Activated naive CD4-positive, alpha-beta T cell treated with anti-CD3 and anti-CD28 coated beads, Interleukin-2, amount 50 U/mL, for 72 hours (primary cell): Measurements from ENCODE around the gene C1QL2. TPM values are rescaled to one million over a fixed set of nuclear protein-coding genes. Genes with fewer than 3 reads are reported as not detected.

Experiments used
- ATAC-seq, 2 donors: fragments of 150-1000 bp; cut with Tn5 transposase; 2 replicates each; pipeline ENCODE4 v1.10.0; 2021; ENCODE audit warnings: mild to moderate bottlenecking in 2 of 2, moderate library complexity in 2 of 2
- DNase-seq, 2 donors: peaks; one replicate each; pipeline ENCODE4 v3.0.0; 2021 to 2022; ENCODE audit warnings: low spot score in 2 of 2
- H3K27ac Mint-ChIP-seq, 2 donors: one replicate each; pipeline ENCODE4 v1.8.0; 2022; ENCODE audit warnings: mild to moderate bottlenecking in 2 of 2, mixed read lengths in 2 of 2
- H3K36me3 Mint-ChIP-seq, 2 donors: one replicate each; pipeline ENCODE4 v1.8.0; 2022; ENCODE audit warnings: mixed read lengths in 2 of 2
- H3K9me3 Mint-ChIP-seq, 2 donors: one replicate each; pipeline ENCODE4 v1.8.0; 2022; ENCODE audit warnings: mixed read lengths in 2 of 2
- total RNA-seq, 2 donors: library from RNA; stranded (reverse); gene quantifications; one replicate each; pipeline ENCODE4 v1.2.3, GENCODE V29; 2022

The C1QL2 gene
- total RNA-seq, 2 donors from 2014 or later: not detected

DNA sequence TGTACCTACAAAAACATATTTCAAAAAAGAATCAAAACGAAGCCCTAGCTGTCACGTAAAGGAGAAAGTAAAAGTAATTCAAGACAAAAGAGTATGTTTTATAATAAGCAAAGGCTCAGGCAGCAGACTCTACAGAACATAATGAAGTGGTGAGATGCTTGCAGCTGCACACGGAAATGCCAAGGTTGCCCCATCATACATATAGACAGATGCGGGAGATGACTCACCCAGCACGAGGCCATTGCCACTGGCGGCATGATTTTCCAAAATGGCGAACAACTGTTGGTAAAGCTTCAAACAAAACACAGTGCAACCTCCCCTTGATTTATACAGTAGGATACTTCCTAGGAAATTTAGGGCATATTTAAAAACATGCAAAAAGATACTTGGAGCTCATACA is 26.0 kb upstream of the C1QL2 start:
- DNase-seq: no peak
- no peak for ATAC-seq
- H3K9me3 Mint-ChIP-seq: no peaks in the 10 kb centered on the region
- no peak overlapping the region for H3K27ac Mint-ChIP-seq
- no peaks in the 10 kb centered on the region for H3K36me3 Mint-ChIP-seq

GRCh38 chr2:119181791-119182445 is 23.4 kb upstream of the C1QL2 start:
- ATAC-seq (no peak), DNase-seq (no peak)
- Mint-ChIP-seq H3K27ac (no peak overlapping the region), H3K9me3 (no peaks in the 10 kb centered on the region), H3K36me3 (no peaks in the 10 kb centered on the region)

DNA sequence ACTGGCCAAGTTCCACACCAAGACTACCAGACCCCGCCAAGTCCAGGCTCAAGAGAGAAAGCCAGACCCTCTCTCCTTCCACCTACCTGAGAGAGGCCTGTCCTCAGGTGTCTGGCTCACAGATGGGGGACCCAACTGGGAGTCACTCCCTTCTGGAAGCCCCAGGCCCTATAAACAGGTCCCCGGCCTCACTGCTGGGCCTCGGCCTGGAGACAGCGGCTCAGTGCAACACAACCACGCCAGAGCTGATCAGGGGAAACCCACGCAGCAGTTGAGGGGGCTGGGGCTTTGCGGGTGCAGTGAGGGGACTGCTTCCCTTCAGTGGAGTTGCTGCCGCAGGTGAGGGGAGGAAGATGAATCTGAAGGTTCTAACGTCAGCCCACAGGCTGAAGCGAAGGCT is 22.8 kb upstream of the C1QL2 start:
- Mint-ChIP-seq H3K9me3 (no peaks in the 10 kb centered on the region), H3K27ac (no peak overlapping the region), H3K36me3 (no peaks in the 10 kb centered on the region)
- no peak for DNase-seq
- ATAC-seq: no peak

- no peaks in the 10 kb centered on the region for H3K9me3 Mint-ChIP-seq
- H3K27ac Mint-ChIP-seq: no peak overlapping the region
- no peak for DNase-seq
- no peaks in the 10 kb centered on the region for H3K36me3 Mint-ChIP-seq
- no peak for ATAC-seq
Measured at GRCh38 chr2:119180892-119181291, 22.3 kb upstream of the C1QL2 start.

- H3K36me3 Mint-ChIP-seq: no peaks in the 10 kb centered on the region
- ATAC-seq: no peak
Measured at GRCh38 chr2:119179991-119180390, 21.4 kb upstream of the C1QL2 start.

GRCh38 chr2:119179202-119179601 is 20.7 kb upstream of the C1QL2 start:
- H3K36me3 Mint-ChIP-seq: no peaks in the 10 kb centered on the region
- DNase-seq (no peak), ATAC-seq (no peak)
- no peak overlapping the region for H3K27ac Mint-ChIP-seq
- H3K9me3 Mint-ChIP-seq: no peaks in the 10 kb centered on the region

More at GRCh38 chr2:119179991-119180390, 21.4 kb upstream of the C1QL2 start:
- Mint-ChIP-seq H3K27ac (no peak overlapping the region), H3K9me3 (no peaks in the 10 kb centered on the region)
- DNase-seq: no peak

GRCh38 chr2:119178776-119179175 is 20.2 kb upstream of the C1QL2 start:
- no peak for DNase-seq
- no peak for ATAC-seq
- Mint-ChIP-seq H3K27ac (no peak overlapping the region), H3K36me3 (no peaks in the 10 kb centered on the region), H3K9me3 (no peaks in the 10 kb centered on the region)

DNA sequence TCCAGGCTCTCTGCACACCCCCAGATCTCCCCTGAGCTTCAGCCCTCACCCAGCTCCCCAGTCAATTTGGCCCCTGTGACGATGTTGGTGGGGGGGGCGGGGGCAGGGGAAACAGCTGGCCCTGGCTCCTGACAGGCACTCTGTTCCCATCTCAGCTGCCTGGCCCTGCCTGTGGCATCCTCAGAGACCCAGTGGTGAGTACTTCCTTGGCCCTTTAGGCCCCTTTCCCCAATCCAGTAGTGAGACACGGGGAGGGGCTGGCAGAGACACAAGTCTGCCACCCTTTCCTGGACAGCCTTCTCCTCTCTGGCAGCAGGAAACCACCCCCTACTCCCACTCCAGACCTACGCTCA is 19.3 kb upstream of the C1QL2 start:
- no peaks in the 10 kb centered on the region for H3K36me3 Mint-ChIP-seq
- H3K9me3 Mint-ChIP-seq: no peaks in the 10 kb centered on the region
- no peak for ATAC-seq
- H3K27ac Mint-ChIP-seq: no peak overlapping the region
- DNase-seq: no peak

GRCh38 chr2:119177171-119177837 is 18.8 kb upstream of the C1QL2 start:
- Mint-ChIP-seq H3K27ac (no peak overlapping the region), H3K36me3 (no peaks in the 10 kb centered on the region), H3K9me3 (no peaks in the 10 kb centered on the region)
- DNase-seq: peak in 1 of 2 donors; percentile 42
- ATAC-seq: no peak

DNA sequence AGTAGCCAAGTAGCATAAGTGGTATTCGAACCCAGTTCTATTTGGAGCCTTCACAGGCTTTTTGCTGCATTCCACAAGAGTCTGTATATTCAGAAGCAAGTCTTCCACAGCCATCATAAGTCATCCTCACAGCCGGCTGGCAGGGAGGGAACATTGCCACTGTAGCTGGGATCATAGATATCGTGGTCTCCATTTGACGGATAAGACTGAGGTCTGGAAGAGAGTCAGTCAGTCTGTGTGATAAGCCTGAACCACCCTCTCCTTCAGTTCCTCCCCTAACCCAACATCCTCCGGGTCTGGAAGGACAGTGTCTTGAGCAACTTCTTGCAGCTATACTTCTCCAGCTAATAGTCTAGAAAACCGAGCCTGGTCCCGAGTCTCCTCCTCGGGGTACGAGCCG is 17.0 kb upstream of the C1QL2 start:
- no peak for ATAC-seq
- DNase-seq: no peak
- Mint-ChIP-seq H3K9me3 (no peaks in the 10 kb centered on the region), H3K27ac (no peak overlapping the region), H3K36me3 (no peaks in the 10 kb centered on the region)

DNA sequence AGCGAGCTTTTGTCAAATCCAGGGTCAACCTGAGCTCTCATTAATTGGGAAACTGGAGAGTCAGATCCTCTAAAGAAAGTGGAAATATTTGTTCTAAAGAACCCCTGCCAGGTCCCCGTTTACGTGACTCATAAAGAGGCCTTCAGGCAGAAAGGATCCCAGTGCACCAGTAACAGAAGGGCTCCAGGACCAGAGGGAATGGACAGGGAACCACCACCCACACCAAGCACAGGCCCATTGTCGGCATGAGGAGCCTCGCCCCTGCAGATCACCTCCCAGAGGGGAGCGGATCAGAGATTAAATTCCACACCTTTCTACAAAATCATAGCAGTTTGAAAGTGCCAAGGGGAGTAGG is 16.4 kb upstream of the C1QL2 start:
- Mint-ChIP-seq H3K9me3 (no peaks in the 10 kb centered on the region), H3K27ac (no peak overlapping the region), H3K36me3 (no peaks in the 10 kb centered on the region)
- ATAC-seq: no peak
- no peak for DNase-seq

GRCh38 chr2:119174216-119174992 is 15.9 kb upstream of the C1QL2 start:
- ATAC-seq (peak; percentile 61 to 75), DNase-seq (peak in 1 of 2 donors; percentile 74)
- H3K27ac Mint-ChIP-seq: no peak overlapping the region
- no peaks in the 10 kb centered on the region for H3K9me3 Mint-ChIP-seq
- H3K36me3 Mint-ChIP-seq: no peaks in the 10 kb centered on the region

- DNase-seq (no peak), ATAC-seq (no peak)
- no peaks in the 10 kb centered on the region for H3K36me3 Mint-ChIP-seq
- H3K27ac Mint-ChIP-seq: no peak overlapping the region
- no peaks in the 10 kb centered on the region for H3K9me3 Mint-ChIP-seq
Measured at GRCh38 chr2:119173556-119174060, 15.1 kb upstream of the C1QL2 start.

DNA sequence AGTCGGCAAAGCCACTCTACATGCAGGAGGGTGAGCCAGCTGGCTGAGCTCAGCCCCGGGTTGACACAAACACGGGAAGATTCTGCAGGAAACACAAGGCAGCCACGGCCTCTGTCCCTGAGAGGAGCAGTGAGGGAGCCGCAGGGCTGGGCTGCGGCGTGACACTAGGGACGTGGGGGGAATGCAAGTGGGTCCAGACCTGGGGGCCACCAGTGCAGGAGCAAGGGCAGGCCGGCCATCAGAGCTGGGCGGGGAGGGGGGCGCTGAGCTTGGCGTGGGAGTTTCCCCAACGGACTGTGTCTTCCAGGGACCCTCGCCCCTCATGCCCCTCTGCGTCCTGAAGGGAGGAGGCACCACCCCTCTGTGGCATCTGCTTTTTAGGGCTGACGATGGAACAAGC is 12.0 kb upstream of the C1QL2 start:
- no peaks in the 10 kb centered on the region for H3K36me3 Mint-ChIP-seq
- H3K27ac Mint-ChIP-seq: no peak overlapping the region
- H3K9me3 Mint-ChIP-seq: no peaks in the 10 kb centered on the region
- ATAC-seq (no peak), DNase-seq (no peak)

DNA sequence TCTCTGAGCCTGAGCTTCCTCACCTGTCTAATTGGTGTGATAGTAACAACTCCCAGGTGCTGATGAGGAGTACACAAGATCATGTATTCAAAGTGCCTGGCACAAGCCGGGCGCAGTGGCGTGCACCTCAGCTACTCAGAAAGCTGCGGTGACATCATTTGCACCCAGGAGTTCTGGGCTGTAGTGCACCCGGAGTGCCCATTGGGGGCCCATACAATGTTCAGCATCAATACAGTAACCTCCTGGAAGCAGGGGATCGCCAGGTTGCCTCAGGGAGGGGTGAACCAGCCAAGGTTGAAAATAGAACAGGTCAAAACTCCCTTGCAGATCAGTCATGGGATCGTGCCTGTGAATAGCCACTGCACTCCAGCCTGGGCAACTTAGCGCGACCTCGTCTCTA is 11.2 kb upstream of the C1QL2 start:
- ATAC-seq (no peak), DNase-seq (no peak)
- Mint-ChIP-seq H3K27ac (no peak overlapping the region), H3K36me3 (no peaks in the 10 kb centered on the region), H3K9me3 (no peaks in the 10 kb centered on the region)

DNA sequence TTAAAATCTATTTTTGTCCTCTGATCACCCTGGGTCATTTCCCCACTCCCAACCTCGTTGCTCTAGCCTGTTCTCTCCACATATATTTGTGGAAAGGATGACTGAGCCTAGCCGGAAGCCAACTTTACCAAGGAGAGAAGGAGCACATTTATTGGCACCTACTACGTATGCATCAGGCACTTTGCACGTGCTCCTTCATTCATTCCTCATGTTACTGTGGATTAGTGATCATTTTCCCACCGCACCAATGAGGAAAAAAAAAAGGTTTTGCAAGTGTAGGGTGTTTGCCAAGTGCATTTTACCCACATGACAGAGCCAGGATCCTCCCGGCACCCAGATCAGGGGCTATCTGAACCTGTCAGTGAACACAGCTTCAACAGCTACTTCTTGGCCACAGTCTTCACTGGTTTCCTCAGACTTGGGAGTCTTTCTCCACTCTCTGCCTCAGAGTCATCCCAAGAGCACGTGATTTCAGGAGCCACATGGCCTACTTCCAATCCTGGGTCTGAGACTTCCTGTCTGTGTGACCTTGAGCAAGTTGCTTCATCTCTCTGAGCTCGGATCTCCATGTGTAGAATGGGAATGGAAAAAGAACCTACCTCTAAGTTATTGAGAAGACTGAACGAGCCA is 1.9 kb upstream of the C1QL2 start:
- no peaks in the 10 kb centered on the region for H3K36me3 Mint-ChIP-seq
- H3K9me3 Mint-ChIP-seq: no peaks in the 10 kb centered on the region
- no peak overlapping the region for H3K27ac Mint-ChIP-seq
- DNase-seq: no peak
- ATAC-seq: no peak

- Mint-ChIP-seq H3K36me3 (no peaks in the 10 kb centered on the region), H3K9me3 (no peaks in the 10 kb centered on the region), H3K27ac (no peak overlapping the region)
- ATAC-seq: no peak
- DNase-seq: no peak
Measured at GRCh38 chr2:119157850-119158511, 570 bp downstream of the C1QL2 start.
